Measurements from ENCODE around the gene ADAMTS2. TPM values are rescaled to one million over a fixed set of nuclear protein-coding genes. Genes with fewer than 3 reads are reported as not detected.

The ADAMTS2 gene
- total and polyA plus RNA-seq, 2 of the 8 experiments (the other 6 are each of a cell fraction or from before 2014, with no cell fraction given): 6.6 to 7.3 TPM

GRCh38 chr5:179123491-179124272, 221.6 kb downstream of the ADAMTS2 start:
- CTCF ChIA-PET (ENCODE audit: partially characterized antibody): interaction anchor here (0.7 kb wide), 1 partner anchor 843 kb away, joined by 4 read pairs; no protein-coding TSS in a partner anchor
- H3K23me2 ChIP-seq (ENCODE audit: low read depth, low read length): no peaks in the 10 kb centered on the region
- no peaks in the 10 kb centered on the region for H3K4me1 ChIP-seq (replicated peaks in 1 of 4; ENCODE audit: control insufficient read depth in 3 of 4, insufficient read depth in 4 of 4, low read length in 3 of 4)
- TF ChIP-seq TBP (IDR thresholded peaks at IDR 0.05; ENCODE audit: low read depth, low read length): no peak
- no peak for TF ChIP-seq E2F6 (IDR thresholded peaks at IDR 0.05)
- no peak for TF ChIP-seq GABPA (IDR thresholded peaks at IDR 0.05; ENCODE audit: borderline replicate concordance, insufficient read depth, low read length)
- no peak for TF ChIP-seq EP300 (IDR thresholded peaks at IDR 0.05; ENCODE audit: borderline replicate concordance in 1 of 2, low read depth in 2 of 2, low read length in 2 of 2)
- no peak for TF ChIP-seq SP4 (IDR thresholded peaks at IDR 0.05; ENCODE audit: low read length)
- TF ChIP-seq ZNF274 (IDR thresholded peaks at IDR 0.05; ENCODE audit: borderline replicate concordance, extremely low read depth, low read length): no peak
- TF ChIP-seq EGR1 (IDR thresholded peaks at IDR 0.05; ENCODE audit: borderline replicate concordance, low read depth, low read length): no peak
- no peak for TF ChIP-seq RBBP5 (IDR thresholded peaks at IDR 0.05; ENCODE audit: borderline replicate concordance, low read depth, low read length)
- TF ChIP-seq SIX5 (IDR thresholded peaks at IDR 0.05; ENCODE audit: low read depth, low read length): no peak
- TF ChIP-seq FOSL1 (IDR thresholded peaks at IDR 0.05; ENCODE audit: insufficient read depth, low read depth, low read length): no peak
- no peak for TF ChIP-seq POU5F1 (IDR thresholded peaks at IDR 0.05; ENCODE audit: low read depth, low read length)
- TF ChIP-seq TAF1 (IDR thresholded peaks at IDR 0.05; ENCODE audit: low read depth, low read length): no peak
- TF ChIP-seq CHD1 (IDR thresholded peaks at IDR 0.05; ENCODE audit: low read depth, low read length): no peak

More at GRCh38 chr5:179123491-179124272, 221.6 kb downstream of the ADAMTS2 start:
- FAIRE-seq (no peak), DNase-seq (ENCODE audit: low read depth in 1 of 2, low spot score in 2 of 2) (peak in 1 of 2 experiments; percentile 13)
- Histone ChIP-seq H2BK20ac (ENCODE audit: low read length) (no peak overlapping the region), H3K23ac (ENCODE audit: insufficient read length) (no peak overlapping the region), H2AK5ac (ENCODE audit: low read depth, low read length) (no peak overlapping the region), H2BK12ac (ENCODE audit: low read depth, low read length) (no peak overlapping the region), H2BK15ac (ENCODE audit: low read length) (no peak overlapping the region), H4K5ac (ENCODE audit: insufficient read length, low read depth, low read length) (no peak overlapping the region), H2AFZ (ENCODE audit: low read length) (no peak overlapping the region), H4K91ac (replicated peaks; ENCODE audit: insufficient read length, low read length) (no peak overlapping the region), H2BK5ac (ENCODE audit: low read depth, low read length) (no peak overlapping the region), H2BK120ac (replicated peaks; ENCODE audit: low read depth, low read length) (no peak overlapping the region), H3K56ac (replicated peaks; ENCODE audit: insufficient read length, low read depth, low read length) (no peak overlapping the region), H3K36me3 (ENCODE audit: control insufficient read depth in 2 of 4, insufficient read depth in 4 of 4, low read length in 3 of 4) (0 out of 8 replicates have a peak, but pooled peaks cover 0 to 2% (median 0%) of the 10 kb centered on the region in 4 experiments), H3K4ac (replicated peaks; ENCODE audit: insufficient read length, low read depth, low read length) (no peak overlapping the region), H3K18ac (ENCODE audit: extremely low read depth, low read length) (no peak overlapping the region), H3K4me3 (ENCODE audit: extremely low read depth in 1 of 4, insufficient read depth in 2 of 4, low read depth in 3 of 4, low read length in 4 of 4) (no peak overlapping the region), H3K9ac (replicated peaks in 1 of 4; ENCODE audit: extremely low read depth in 1 of 4, low read depth in 3 of 4, low read length in 3 of 4) (no peak overlapping the region), H3K79me2 (ENCODE audit: control insufficient read depth in 1 of 2, insufficient read depth in 2 of 2, low read length in 2 of 2) (no peaks in the 10 kb centered on the region), H3K27ac (ENCODE audit: low read depth, low read length) (no peak overlapping the region), H3K27me3 (replicated peaks in 1 of 4; ENCODE audit: control insufficient read depth in 3 of 4, extremely low read depth in 1 of 4, insufficient read depth in 3 of 4, low read length in 3 of 4) (no peaks in the 10 kb centered on the region), H4K8ac (ENCODE audit: extremely low read depth, insufficient read depth, low read length) (no peak overlapping the region), H4K20me1 (replicated peaks in 1 of 2; ENCODE audit: control insufficient read depth in 1 of 2, insufficient read depth in 2 of 2, low read length in 2 of 2) (no peaks in the 10 kb centered on the region), H3K9me3 (ENCODE audit: insufficient read depth in 2 of 2, low read depth in 1 of 2, low read length in 1 of 2) (peaks cover 31 to 87% of the 10 kb centered on the region in 2 experiments), H3K4me2 (ENCODE audit: insufficient read depth in 1 of 2, low read depth in 2 of 2, low read length in 2 of 2) (no peak overlapping the region), H3K14ac (ENCODE audit: insufficient read length) (no peak overlapping the region), H3K79me1 (ENCODE audit: low read depth, low read length) (no peaks in the 10 kb centered on the region)
- POLR2A ChIA-PET (ENCODE audit: partially characterized antibody): no interaction called here
- 89% methylated on average over 19 of the region's 19 CpGs; no CpG with 5 or more reads in 1 of the 2 experiments for WGBS, 2 experiments (ENCODE audit: extremely low coverage in 1 of 2, insufficient coverage in 1 of 2, insufficient read length in 1 of 2, insufficient replicate concordance in 2 of 2, low coverage in 1 of 2, low lambda C conversion rate in 2 of 2, missing lambda C conversion rate in 1 of 2)
